ENCODE measurements around the gene CNNM1.

Gene CNNM1

GRCh38 chr10:99424656-99425055, 95.5 kb downstream of the CNNM1 start:
- no peak for DNase-seq

- no peak for DNase-seq
These were observed 96.0 kb downstream of the CNNM1 start for GRCh38 chr10:99425204-99425603.

- no peak for DNase-seq
These were observed 97.5 kb downstream of the CNNM1 start for GRCh38 chr10:99426689-99427088.

GRCh38 chr10:99427566-99428190, 98.5 kb downstream of the CNNM1 start:
- no peak for DNase-seq

GRCh38 chr10:99429517-99430095, 100.5 kb downstream of the CNNM1 start:
- DNase-seq, result no peak

GRCh38 chr10:99430116-99430450, 100.9 kb downstream of the CNNM1 start:
- DNase-seq, result no peak

- peak; percentile 90 for DNase-seq
These were observed 101.5 kb downstream of the CNNM1 start, which contains the start of gene GOT1 for GRCh38 chr10:99430451-99431189. Gene GOT1, minus strand, starts transcription at chr10:99430624. Its CDS starts 59 bp downstream, at chr10:99430565.

- DNase-seq, result no peak
These were observed 102.1 kb downstream of the CNNM1 start for GRCh38 chr10:99431190-99431760.

GRCh38 chr10:99432047-99432446, 102.9 kb downstream of the CNNM1 start:
- no peak for DNase-seq

GRCh38 chr10:99432881-99433280, 103.7 kb downstream of the CNNM1 start:
- DNase-seq, result no peak

- no peak for DNase-seq
These were observed 104.3 kb downstream of the CNNM1 start for GRCh38 chr10:99433378-99434020.

GRCh38 chr10:99435986-99436638, 107.0 kb downstream of the CNNM1 start:
- no peak for DNase-seq

GRCh38 chr10:99438890-99439289, 109.7 kb downstream of the CNNM1 start:
- no peak for DNase-seq

- no peak for DNase-seq
These were observed 113.2 kb downstream of the CNNM1 start for GRCh38 chr10:99442394-99442793.

- DNase-seq, result no peak
These were observed 114.3 kb downstream of the CNNM1 start for GRCh38 chr10:99443500-99443899.
